Measurements from ENCODE around the gene LRP1B.

LRP1B gene

DNA sequence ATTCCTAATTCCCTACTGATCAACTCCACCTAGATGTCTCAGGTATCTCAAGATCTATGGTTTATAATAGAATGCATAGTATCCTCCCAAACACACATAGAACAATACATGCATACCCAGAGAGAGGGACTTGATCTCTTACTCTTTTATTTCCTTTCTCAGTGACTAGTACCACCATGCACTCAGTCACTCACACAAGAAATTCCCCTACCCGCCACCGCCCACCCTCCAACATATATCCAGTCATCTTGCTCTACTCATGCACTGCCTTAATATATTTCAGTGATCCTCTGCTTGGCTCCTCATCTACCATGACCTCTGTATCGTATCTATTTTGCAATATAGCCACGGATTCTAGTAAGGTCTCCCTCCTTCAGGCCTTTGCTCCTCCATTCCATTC is 996.9 kb downstream of the LRP1B start:
- H3K9me2 ChIP-seq (replicated peaks; ENCODE audit: low read depth, low read length): no peaks in the 10 kb centered on the region
- H3K79me2 ChIP-seq (ENCODE audit: insufficient read depth, low read length): no peaks in the 10 kb centered on the region
- TF ChIP-seq EZH2phosphoT487 (IDR thresholded peaks at IDR 0.05; ENCODE audit: borderline replicate concordance) (no peak), CTCF (conservative IDR thresholded peaks at IDR 0.05; ENCODE audit: low read length) (no peak)
- H2AFZ ChIP-seq (ENCODE audit: low read length): no peak overlapping the region
- no peaks in the 10 kb centered on the region for H3K4me1 ChIP-seq (ENCODE audit: insufficient read depth, low read length, poor library complexity, severe bottlenecking)
- no peaks in the 10 kb centered on the region for H3F3A ChIP-seq (ENCODE audit: low read depth)
- H3K27me3 ChIP-seq (ENCODE audit: insufficient read depth, low read length, poor library complexity, severe bottlenecking): no peaks in the 10 kb centered on the region
- no peaks in the 10 kb centered on the region for H3K36me3 ChIP-seq (ENCODE audit: insufficient read depth, low read length)
- no peak overlapping the region for H3K4me2 ChIP-seq (ENCODE audit: low read depth, low read length, poor library complexity, severe bottlenecking)
- no peak overlapping the region for H3K4me3 ChIP-seq (ENCODE audit: low read length, poor library complexity, severe bottlenecking)
- H3K9ac ChIP-seq (ENCODE audit: low read depth, low read length, poor library complexity, severe bottlenecking): no peak overlapping the region
- no peaks in the 10 kb centered on the region for H4K20me1 ChIP-seq (ENCODE audit: insufficient read depth, low read length, poor library complexity, severe bottlenecking)
- no peaks in the 10 kb centered on the region for H3K9me3 ChIP-seq (ENCODE audit: insufficient read depth, low read depth, low read length)

- Histone ChIP-seq H3K4me2 (ENCODE audit: low read depth, low read length, poor library complexity, severe bottlenecking) (no peak overlapping the region), H3K9me2 (replicated peaks; ENCODE audit: low read depth, low read length) (no peaks in the 10 kb centered on the region), H3K4me1 (ENCODE audit: insufficient read depth, low read length, poor library complexity, severe bottlenecking) (no peaks in the 10 kb centered on the region), H4K20me1 (ENCODE audit: insufficient read depth, low read length, poor library complexity, severe bottlenecking) (no peaks in the 10 kb centered on the region), H3K27me3 (ENCODE audit: insufficient read depth, low read length, poor library complexity, severe bottlenecking) (no peaks in the 10 kb centered on the region), H3F3A (ENCODE audit: low read depth) (no peaks in the 10 kb centered on the region), H3K9me3 (ENCODE audit: insufficient read depth, low read depth, low read length) (no peaks in the 10 kb centered on the region), H3K4me3 (ENCODE audit: low read length, poor library complexity, severe bottlenecking) (no peak overlapping the region), H2AFZ (ENCODE audit: low read length) (no peak overlapping the region), H3K79me2 (ENCODE audit: insufficient read depth, low read length) (no peaks in the 10 kb centered on the region), H3K9ac (ENCODE audit: low read depth, low read length, poor library complexity, severe bottlenecking) (no peak overlapping the region), H3K36me3 (ENCODE audit: insufficient read depth, low read length) (no peaks in the 10 kb centered on the region)
- no peak for TF ChIP-seq CTCF (conservative IDR thresholded peaks at IDR 0.05; ENCODE audit: low read length)
Measured at GRCh38 chr2:141125432-141125831, 1005.4 kb downstream of the LRP1B start.

GRCh38 chr2:141118836-141119235 is 1012.0 kb downstream of the LRP1B start:
- H3K27me3 ChIP-seq (ENCODE audit: insufficient read depth, low read length, poor library complexity, severe bottlenecking): no peaks in the 10 kb centered on the region
- no peaks in the 10 kb centered on the region for H3K4me1 ChIP-seq (ENCODE audit: insufficient read depth, low read length, poor library complexity, severe bottlenecking)
- H3K9ac ChIP-seq (ENCODE audit: low read depth, low read length, poor library complexity, severe bottlenecking): no peak overlapping the region
- H3K79me2 ChIP-seq (ENCODE audit: insufficient read depth, low read length): no peaks in the 10 kb centered on the region
- no peaks in the 10 kb centered on the region for H3K9me2 ChIP-seq (replicated peaks; ENCODE audit: low read depth, low read length)
- no peaks in the 10 kb centered on the region for H3K36me3 ChIP-seq (ENCODE audit: insufficient read depth, low read length)
- H2AFZ ChIP-seq (ENCODE audit: low read length): no peak overlapping the region
- H3K9me3 ChIP-seq (ENCODE audit: insufficient read depth, low read depth, low read length): no peaks in the 10 kb centered on the region
- no peak for TF ChIP-seq EZH2phosphoT487 (IDR thresholded peaks at IDR 0.05; ENCODE audit: borderline replicate concordance)
- no peak for TF ChIP-seq CTCF (conservative IDR thresholded peaks at IDR 0.05; ENCODE audit: low read length)
- H4K20me1 ChIP-seq (ENCODE audit: insufficient read depth, low read length, poor library complexity, severe bottlenecking): no peaks in the 10 kb centered on the region
- no peak overlapping the region for H3K4me3 ChIP-seq (ENCODE audit: low read length, poor library complexity, severe bottlenecking)
- H3F3A ChIP-seq (ENCODE audit: low read depth): no peaks in the 10 kb centered on the region
- no peak overlapping the region for H3K4me2 ChIP-seq (ENCODE audit: low read depth, low read length, poor library complexity, severe bottlenecking)
